Stimulated activated CD4-positive, alpha-beta T cell treated with anti-CD3 and anti-CD28 coated beads, Interleukin-4, amount 100 ng/mL, for 24 hours (primary cell): ENCODE results near the gene COL24A1.
"Not testable (repeated sequence)": the region's sequence is repeated elsewhere in the genome, so short reads cannot be mapped to it uniquely, and the experiment has no call there.

ENCODE experiments used
- DNase-seq: peaks from one replicate; pipeline ENCODE4 v3.0.0-alpha.2; 2020

Gene COL24A1

DNA sequence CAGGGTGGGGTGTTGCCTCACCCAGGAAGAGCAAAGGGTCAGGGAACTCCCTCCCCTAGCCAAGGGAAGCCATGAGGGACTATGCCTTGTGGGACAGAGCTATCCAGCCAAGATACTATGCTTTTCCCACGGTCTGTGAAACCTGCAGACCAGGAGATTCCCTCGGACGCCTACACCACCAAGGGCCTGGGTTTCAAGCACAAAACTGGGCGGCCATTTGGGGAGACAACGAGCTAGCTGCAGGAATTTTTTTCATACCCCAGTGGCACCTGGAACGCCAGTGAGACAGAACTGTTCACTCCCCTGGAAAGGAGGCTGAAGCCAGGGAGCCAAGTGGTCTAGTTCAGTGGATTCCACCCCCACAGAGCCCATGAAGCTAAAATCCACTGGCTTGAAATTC is 84.7 kb downstream of the COL24A1 start:
- DNase-seq = not testable (repeated sequence)

DNA sequence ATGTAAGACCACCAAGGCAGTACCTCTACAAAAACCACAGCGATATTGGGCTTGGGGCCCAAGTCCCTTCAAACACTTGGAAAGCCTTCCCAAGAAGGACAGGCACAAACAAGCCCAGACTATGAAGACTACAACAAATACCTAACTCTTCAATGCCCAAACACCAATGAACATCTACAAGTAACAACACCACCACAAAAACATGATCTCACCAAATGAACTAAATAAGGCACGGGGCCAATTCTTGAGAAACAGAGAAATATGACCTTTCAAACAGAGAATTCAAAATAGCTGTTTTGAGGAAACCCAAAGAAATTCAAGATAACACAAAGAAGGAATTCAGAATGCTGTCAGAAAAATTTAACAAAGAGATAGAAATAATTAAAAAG is 86.8 kb downstream of the COL24A1 start:
- DNase-seq = no peak

DNA sequence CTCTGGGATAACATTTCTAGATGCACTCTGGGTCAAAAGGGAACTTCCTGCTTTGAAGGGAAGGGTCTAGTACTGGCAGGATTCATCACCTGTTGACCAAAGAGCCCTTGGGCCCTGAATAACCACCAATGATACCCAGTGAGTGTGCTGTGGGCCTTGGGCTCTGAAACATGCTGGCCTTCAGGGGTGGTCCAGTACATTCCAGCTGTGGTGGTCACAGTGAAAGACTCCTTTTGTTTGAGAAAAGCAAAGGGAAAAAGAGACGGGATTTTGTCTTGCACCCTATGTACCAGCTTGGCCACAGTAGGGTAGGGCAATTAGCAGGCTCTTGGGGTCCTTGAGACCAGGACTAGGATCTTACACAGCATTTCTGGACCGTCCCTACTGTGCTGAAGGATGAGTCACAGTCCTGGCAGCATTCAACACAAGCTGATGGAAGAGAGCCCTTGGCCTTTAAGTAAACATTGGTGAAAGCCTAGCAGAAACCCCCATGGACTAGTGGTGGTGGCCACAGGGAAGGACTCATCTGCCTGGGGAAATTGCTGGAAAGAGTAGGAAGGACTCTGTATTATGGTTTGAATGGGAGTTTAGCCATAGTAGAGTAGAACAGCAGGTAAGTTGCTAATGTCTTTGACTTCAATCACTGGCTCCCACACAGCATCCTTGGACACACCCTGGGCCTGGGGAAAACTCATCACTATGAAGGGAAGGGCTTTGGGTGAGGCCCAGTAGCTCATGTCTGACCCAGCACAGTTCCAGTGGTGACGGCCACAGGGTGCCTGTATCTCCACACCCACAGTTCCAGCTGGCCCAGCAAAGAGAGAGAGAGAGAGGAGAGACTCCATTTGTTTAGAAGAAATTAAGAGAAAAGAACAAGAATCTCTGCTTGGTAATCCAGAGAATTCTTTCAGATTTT is 87.5 kb downstream of the COL24A1 start:
- no peak for DNase-seq

DNA sequence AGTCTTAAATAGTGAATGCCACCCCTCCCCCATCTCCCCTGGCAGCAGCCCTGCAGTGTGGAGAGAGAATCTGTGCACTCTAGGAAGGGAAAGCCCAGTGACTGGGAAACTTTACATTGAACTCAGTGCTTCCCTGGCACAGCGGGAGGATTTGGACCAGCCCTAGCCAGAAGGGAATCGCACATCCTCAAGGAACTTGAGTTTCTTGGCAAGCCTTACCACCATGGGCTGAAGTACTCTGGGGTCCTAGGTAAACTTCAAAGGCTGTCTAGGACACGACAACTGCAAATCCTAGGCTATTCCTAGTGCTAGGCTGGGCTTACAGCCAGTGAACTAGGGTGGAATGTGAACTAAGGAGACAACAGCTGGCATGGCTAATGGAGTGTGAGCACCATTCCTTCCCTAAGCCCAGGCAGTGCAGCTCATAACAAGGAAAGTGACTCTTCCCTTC is 88.3 kb downstream of the COL24A1 start:
- DNase-seq = no peak

DNA sequence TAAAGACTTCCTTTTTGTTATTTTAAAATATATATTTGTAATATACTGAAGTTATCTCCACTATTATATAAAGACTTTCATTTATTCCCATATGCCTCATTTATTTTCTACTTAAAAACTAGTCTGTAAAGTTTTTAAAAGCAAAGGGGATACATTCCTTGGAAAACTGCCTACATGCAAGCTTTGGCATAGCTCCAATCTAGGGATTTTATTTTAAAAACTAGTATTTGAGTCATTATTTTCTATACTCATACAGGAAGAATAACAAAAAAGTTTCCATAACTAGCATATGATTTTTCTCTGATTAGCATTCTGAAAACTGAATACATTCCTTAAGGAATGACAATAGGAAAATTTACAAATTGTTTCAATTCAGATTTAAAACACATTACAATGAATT is 88.9 kb downstream of the COL24A1 start:
- no peak for DNase-seq

DNA sequence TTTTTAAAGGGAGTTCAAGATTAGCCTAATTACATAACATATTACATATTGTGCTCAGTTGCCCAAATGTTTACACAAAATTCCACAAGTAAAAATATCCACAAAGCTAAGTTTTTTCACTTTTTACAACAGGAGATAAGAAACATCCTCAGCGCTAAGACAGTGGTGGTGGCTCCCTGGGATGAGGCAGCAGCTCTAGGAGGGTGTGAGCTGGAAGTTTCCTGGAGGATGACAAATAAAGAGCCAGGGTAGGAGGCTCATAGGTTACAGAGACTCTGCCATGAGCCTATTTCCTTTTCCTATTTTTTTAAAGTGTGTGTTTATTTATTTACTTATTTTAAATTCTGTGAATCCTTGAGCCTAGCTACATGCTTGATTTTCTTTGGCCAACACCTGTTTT is 91.7 kb downstream of the COL24A1 start:
- DNase-seq = no peak

DNA sequence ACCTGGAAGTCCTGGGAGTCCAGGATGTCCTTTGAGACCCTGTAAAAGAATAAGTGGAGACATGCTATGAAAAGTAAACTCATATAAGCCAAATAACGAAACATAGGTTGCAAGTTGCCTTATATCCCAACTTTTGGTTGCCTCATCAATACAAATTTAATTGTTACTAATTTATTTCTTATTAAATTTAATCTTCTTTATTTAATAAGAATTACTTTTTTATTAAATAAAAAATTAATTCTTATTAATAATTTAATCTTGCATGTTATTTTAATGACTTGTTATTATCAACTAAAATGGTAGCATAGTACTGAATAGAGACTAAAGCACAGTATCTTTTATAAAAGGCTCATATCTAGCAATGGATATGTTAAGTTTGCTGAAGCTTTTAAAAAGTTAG is 92.9 kb downstream of the COL24A1 start:
- DNase-seq = no peak

DNA sequence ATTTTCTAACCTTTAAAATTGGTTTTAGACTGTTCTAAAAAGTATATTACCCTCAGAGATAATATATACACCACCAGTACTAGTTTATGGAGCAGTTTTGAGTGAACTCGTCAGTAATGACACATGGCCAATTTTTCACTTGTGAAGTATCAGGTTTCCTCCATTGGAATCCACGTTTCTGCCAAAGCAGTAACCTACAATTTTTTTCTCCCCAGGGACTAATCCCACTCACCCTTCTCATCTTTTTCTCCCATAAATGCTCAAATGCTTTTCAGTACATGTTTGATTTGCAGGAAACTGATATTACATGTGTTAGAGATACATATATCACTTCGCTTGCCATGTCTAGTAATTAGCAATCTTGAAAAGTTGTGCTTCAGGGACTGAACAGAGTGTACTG is 94.1 kb downstream of the COL24A1 start:
- no peak for DNase-seq

DNA sequence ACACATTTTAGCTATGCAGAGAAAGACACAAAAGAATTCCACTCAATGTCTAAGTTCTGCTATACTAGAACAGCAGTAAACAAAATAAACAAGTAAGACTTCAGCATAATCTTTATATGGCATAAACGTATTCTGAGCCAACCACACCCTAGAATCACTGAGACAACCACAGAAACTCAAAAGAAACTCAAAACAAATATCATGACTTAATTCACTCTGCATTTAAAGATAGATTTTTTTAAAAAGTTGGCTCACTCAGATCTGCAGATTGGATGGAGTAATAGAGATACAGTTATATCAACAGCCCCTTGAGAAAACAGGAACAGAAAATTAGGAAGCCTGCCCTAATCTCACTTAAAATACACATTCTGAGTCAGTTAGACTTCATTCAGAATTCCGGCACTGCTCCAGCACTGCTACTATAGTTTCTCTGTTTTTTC is 95.0 kb downstream of the COL24A1 start:
- DNase-seq = no peak

DNA sequence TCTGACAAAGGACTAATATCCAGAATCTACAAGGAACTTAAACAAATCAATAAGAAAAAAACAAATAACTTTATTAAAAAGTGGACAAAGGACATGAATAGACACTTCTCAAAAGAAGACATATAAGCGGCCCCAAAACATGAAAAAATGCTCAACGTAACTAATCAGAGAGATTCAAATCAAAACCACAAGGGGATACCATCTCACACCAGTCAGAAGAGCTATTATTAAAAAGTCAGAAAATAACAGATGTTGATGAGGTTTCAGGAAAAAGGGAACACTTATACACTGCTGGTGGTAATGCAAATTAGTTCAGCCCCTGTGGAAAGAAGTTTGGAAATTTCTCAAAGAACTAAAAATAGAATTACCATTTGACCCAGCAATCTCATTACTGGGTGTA is 102.2 kb downstream of the COL24A1 start:
- no peak for DNase-seq

DNA sequence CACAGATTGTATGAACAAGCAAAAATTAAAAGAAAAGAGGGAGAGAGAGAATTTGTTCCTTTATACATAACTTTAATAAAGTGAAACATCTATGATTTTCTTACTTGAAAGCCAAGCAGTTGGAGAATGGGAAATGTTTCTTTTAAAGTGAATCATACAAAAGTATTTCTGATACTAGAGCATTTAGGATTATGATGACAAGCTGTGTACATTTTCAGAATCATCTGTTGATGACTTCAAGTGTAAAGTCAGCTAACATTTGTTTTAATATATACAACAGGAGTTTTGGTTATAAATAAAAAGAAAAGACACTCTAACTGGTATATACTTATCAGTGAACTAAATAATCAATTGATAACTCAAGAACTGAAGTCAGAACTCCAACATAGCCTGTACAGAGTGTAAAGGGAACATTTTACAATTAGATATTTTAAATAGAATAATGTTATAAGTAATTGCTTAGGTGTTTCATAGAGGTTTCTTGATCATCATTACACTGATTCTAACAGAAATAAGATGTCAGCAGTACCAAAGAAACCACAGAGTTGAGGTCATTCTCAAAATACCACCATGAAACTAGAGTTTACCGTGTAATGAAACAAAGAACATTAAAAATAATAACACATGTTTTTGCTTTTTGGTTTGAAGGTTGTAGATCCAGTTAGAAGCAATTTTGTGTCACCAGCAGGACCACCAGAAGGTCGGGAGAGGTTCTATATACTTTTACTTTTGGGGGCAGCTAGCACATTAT is 103.4 kb downstream of the COL24A1 start:
- no peak for DNase-seq

DNA sequence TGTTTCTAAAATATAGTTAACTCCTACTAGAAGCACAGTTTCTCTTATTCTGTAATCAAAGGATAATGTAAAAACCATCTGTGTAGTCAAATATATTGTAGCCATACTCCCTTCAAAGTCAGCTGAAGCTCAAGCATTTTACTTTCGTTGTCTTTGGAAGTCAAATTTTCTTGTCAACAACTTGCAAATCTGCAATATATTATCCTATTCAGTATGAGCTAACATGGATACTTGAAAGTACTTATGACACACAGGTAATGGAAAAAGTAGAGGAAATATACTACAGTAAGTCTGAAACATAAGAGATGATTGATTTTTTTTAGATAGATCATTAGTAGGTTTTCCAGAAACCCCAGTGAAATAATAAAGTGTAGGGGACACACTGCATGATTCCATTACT is 121.5 kb downstream of the COL24A1 start:
- no peak for DNase-seq

DNA sequence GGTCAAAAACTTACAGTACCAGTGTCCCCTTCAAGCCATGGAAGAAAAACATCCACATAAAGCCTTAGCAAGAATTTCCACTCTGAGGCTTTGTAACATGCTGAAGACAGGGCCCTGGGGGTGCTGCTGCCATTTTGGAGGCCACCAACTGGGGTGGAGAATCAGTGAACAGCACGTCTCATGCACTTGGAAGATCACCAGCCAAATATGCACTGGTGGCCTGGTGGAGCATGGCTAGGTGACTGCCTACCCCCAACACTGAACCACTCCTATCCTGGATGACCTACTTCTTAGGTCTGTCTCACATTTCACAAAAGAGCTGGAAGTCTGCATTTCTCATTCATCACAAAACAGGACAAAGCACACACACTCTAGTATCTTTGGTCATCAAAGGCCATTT is 126.4 kb downstream of the COL24A1 start:
- no peak for DNase-seq

DNA sequence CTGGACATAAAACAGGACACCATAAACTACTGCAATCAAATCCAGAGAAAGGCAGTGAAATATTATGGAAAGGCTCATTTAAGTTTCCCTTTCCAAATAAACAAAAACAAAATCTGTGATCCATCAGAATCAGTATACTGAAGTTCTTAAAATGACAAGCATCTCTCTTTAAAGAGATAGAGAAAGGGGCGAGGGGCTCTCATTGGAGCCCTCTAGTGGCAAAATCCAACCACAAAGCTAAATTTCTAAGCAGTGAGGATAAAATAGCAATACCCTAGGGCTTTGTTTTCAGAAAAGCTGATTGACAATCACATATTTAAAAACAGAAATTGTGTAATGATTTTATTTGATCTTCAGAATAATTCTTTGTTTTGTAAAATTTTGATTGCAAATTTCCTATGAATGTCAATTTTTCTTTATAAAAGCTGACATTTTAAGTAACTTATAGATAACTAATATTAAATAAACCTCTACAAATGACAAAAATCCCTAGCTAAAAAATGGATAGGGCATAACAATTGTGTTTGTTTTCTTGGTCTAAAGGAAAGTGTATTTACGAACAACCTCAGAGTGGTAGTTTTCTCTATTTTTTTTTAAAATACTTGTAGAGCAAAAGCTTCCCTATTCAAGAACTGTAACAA is 138.2 kb downstream of the COL24A1 start:
- DNase-seq = no peak

DNA sequence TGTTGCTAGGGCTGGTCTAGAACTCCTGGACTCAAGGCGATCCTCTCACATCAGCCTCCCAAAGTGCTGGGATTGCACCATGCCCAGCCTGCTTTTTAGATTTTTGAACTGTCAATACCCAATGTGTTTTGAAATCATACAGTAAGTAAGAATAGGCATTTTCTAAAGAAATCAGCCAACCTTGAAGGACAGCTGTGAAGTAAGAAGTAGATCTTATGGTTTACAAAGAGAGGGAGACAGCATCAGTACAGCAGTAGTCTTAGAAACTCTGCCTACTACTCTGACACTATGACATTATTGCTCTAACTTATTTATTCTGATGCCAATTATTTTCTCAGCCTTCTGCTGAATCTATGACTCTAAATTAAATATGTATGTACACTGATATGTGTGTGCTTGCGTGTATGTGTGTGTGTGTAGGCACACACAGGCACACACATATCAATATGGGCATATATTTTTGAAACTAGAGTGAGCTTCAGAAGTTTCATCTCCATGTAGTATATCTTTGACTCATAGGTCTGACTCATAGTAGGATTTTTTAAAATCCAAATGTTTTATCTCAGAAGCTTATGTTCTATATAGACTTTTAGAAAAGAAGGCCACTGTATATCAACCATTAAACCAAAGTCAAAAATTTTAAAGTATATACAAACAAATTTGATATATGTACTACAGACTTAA is 140.4 kb downstream of the COL24A1 start:
- no peak for DNase-seq

DNA sequence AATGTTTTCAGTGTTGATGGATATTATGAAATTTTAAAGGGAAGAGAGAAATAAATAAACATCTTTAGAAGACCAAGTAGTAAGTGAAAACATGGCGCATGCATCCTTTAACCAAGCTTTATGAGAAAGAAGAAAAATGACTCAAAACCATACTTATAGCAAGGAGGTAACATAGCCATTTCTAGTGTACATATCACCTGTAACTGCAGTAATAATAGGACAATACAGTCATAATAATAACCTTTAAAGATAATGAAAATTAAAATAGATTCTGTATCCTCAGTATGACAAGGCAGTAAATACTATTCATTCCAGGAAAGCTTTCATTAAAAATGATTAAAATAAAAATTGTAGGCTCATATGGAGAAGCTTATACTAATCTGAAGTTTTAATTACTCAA is 141.2 kb downstream of the COL24A1 start:
- no peak for DNase-seq

DNA sequence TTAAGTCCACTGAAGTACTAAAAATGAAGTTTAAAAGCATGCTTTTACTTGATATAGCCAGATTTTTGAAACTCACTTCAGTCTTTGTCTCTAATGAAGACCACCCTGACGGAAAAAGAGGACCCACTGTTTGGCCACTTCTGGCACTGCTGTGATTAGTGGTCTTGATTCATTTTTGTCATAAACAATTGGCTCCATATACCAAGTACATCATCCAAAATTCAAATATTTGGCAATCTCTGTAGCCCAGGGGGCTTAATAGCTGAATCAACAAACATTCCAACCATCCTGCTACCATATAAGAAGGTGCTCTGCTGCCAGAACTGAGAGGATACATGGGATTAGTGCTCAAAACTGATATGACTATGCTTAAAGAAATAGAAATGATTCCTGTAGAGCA is 156.0 kb downstream of the COL24A1 start:
- DNase-seq = no peak

DNA sequence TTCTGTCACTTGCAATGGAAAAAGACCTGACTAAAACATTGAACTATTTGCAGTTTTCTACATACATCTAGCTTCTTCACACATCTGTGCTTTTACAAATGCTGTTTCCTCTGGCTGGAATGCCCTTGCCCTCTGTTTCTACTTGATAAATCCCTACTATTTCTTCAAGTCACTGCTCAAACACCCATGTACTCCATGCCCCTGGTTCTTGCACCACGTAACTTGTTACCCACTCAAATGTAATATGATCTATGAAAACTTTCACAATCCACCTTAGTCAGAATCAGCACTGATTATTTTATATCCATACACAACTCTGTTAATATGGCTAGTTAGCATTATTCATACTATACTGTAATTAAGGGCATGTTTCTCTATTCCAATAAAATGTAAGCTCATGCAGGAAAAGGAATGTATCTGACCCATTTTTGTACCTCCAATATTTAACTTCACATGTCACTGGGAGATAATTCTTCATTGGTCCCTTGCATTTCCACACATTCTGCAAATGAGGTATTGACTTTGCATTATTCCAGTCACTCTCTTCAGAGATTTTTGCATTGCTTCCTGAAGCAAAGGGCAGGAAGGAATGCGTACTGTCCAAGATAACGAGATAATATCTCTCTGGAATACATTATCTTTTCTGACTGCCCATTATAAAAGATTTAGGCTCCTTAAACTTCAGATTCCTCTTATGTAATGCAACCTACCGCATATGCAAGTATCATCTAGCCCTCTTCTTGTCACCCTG is 158.3 kb downstream of the COL24A1 start:
- no peak for DNase-seq

DNA sequence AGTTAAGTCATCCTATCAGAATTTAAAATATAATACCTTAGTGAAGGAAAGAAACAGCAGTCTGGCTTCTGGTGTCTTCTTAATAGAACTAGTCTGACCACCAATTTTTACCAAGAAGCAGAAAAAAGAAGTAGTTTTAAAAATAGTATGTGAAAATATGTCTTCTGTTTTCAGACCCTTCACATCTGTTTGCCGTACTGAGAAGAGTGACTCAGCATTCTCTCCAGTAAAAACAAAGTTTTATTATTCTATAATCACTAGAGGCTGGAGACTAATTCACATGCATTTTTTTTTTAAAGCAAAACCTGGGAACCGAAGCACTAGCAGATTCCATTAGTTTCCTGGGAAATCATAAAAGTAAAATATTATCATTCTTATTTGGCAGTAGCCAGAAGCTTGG is 163.8 kb downstream of the COL24A1 start:
- no peak for DNase-seq

DNA sequence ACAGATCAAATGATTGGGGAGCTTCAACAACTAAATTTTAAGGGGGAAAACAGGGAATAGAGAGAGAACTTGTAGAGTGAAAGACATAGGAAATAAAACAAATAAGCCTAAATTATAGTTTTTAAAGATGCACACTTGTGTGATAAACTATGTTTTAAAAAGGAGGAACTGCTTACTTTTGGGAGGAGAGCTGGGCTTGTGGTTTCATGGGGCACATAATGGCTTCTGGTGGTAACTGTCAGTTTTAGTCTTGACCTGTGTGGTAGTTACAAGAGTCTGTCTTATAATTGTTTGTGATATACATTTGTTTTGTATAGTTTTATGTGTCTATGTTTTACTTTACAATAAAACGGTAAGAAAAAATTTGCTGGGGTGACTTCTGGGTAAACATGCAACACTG is 165.3 kb downstream of the COL24A1 start:
- no peak for DNase-seq

DNA sequence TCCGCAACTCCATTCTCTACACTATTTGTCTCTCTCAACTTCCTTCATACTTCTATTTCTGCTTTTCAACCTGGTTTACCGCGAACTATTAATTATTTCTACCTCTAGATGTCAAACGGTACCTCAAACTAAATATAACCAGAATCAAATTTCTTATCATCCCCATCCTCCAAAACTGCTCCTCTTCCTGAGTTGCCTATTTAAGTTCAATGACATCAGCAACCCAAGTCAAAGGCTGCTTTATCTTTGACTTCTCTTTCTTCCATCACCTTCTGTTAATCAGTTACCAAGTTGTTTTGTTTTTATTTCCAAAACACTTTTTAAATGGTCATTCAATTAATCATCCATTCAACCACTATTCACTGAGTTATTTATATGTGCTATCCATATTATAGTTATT is 171.9 kb downstream of the COL24A1 start:
- no peak for DNase-seq

DNA sequence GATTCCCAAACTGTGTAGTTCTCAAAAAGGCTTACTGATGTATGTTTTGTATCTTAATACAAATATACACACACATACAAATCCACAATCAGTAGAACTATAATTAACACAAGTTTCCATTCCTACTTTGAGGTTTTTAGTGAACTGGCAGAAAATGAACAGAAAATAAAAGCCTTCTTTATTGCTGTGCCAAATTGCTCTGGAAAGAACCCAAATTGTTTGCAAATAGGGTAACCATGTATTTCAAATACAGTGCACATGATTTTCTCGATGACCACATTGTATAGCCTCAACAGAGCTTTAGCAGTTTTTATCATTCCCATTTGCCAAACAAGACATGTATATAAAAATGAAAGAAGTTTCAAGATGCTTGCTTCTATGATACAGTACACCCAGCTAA is 173.3 kb downstream of the COL24A1 start:
- no peak for DNase-seq
